GM23338 (cell line): Measurements from ENCODE around the gene FBL. TPM values are rescaled to one million over a fixed set of nuclear protein-coding genes. Genes with fewer than 3 reads are reported as not detected.

Source experiments
- ATAC-seq: fragments of 200-7000 bp; cut with Tn5 transposase; 3 replicates; pipeline ENCODE4 v1.9.1; 2020
- DNase-seq: peaks from one replicate; pipeline ENCODE4 v3.0.0-alpha.2; 2015; ENCODE audit warnings: low spot score
- H2AFZ ChIP-seq: fragments of 200-600 bp; sonication (generic); 2 replicates; pipeline ENCODE4 v1.8.0; 2016; ENCODE audit warnings: antibody characterized with exemption, mild to moderate bottlenecking, moderate library complexity
- H3F3A ChIP-seq: fragments of 200-600 bp; sonication (generic); replicated peaks from 2 replicates; pipeline ENCODE4 v1.8.0; 2017; ENCODE audit warnings: antibody characterized with exemption, mixed run types, low read depth
- H3K27ac ChIP-seq: fragments of 200-600 bp; sonication (generic); 2 replicates; pipeline ENCODE4 v1.6.1; 2016; ENCODE audit warnings: low read depth
- H3K27me3 ChIP-seq: fragments of 200-600 bp; sonication (generic); 2 replicates; pipeline ENCODE4 v1.8.0; 2016; ENCODE audit warnings: mild to moderate bottlenecking, mixed run types, moderate library complexity; ENCODE audit not compliant: insufficient read depth
- H3K36me3 ChIP-seq: fragments of 200-600 bp; sonication (generic); 2 replicates; pipeline ENCODE4 v1.8.0; 2016; ENCODE audit warnings: mild to moderate bottlenecking; ENCODE audit not compliant: insufficient read depth
- H3K4me1 ChIP-seq: fragments of 200-600 bp; sonication (generic); 2 replicates; pipeline ENCODE4 v1.8.0; 2016; ENCODE audit warnings: mild to moderate bottlenecking, moderate library complexity; ENCODE audit not compliant: insufficient read depth
- H3K4me2 ChIP-seq: fragments of 200-600 bp; sonication (generic); 2 replicates; pipeline ENCODE4 v1.7.1; 2017; ENCODE audit warnings: mixed run types
- H3K4me3 ChIP-seq: fragments of 200-600 bp; sonication (generic); 2 replicates; pipeline ENCODE4 v1.6.1; 2016; ENCODE audit warnings: mixed run types
- H3K79me2 ChIP-seq: fragments of 200-600 bp; sonication (generic); replicated peaks from 2 replicates; pipeline ENCODE4 v1.8.0; 2017; ENCODE audit warnings: mild to moderate bottlenecking; ENCODE audit not compliant: insufficient read depth
- H3K9me2 ChIP-seq: fragments of 200-600 bp; sonication (generic); 2 replicates; pipeline ENCODE4 v1.8.0; 2017; ENCODE audit not compliant: insufficient read depth
- H4K20me1 ChIP-seq: fragments of 200-600 bp; sonication (generic); replicated peaks from 2 replicates; pipeline ENCODE4 v1.8.0; 2017; ENCODE audit warnings: mild to moderate bottlenecking; ENCODE audit not compliant: insufficient read depth
- H3K27ac Mint-ChIP-seq: 2 replicates; pipeline ENCODE4 v1.8.0; 2020; ENCODE audit warnings: inconsistent platforms, mild to moderate bottlenecking, moderate library complexity, mixed read lengths
- H3K27me3 Mint-ChIP-seq: 3 replicates; pipeline ENCODE4 v1.8.0; 2022; ENCODE audit warnings: low read depth, mild to moderate bottlenecking, moderate library complexity, mixed read lengths, inconsistent platforms; ENCODE audit not compliant: insufficient read depth, poor library complexity
- H3K36me3 Mint-ChIP-seq: 3 replicates; pipeline ENCODE4 v1.8.0; 2021; ENCODE audit warnings: low read depth, mild to moderate bottlenecking, inconsistent platforms, moderate library complexity, mixed read lengths
- H3K4me1 Mint-ChIP-seq: 3 replicates; pipeline ENCODE4 v1.8.0; 2020; ENCODE audit warnings: mild to moderate bottlenecking, inconsistent platforms, mixed read lengths
- H3K4me3 Mint-ChIP-seq: 3 replicates; pipeline ENCODE4 v1.8.0; 2021; ENCODE audit warnings: moderate library complexity, mild to moderate bottlenecking, inconsistent platforms, mixed read lengths
- H3K9me3 Mint-ChIP-seq: 3 replicates; pipeline ENCODE4 v1.8.0; 2020; ENCODE audit warnings: moderate library complexity, mild to moderate bottlenecking, inconsistent platforms, mixed read lengths
- CREB1 ChIP-seq: fragments of 250-450 bp; sonication (Bioruptor Pico); IDR thresholded peaks from 2 replicates; pipeline ENCODE4 v1.5.0; 2020; ENCODE audit warnings: low read depth, mild to moderate bottlenecking, moderate library complexity
- EZH2 ChIP-seq: fragments of 200-600 bp; sonication (generic); IDR thresholded peaks from one replicate; pipeline ENCODE4 v1.8.0; 2017; ENCODE audit warnings: antibody characterized with exemption, mild to moderate bottlenecking, low read depth; ENCODE audit not compliant: unreplicated experiment
- JUNB ChIP-seq: IDR thresholded peaks from one replicate; pipeline ENCODE4 v1.6.1; 2016; ENCODE audit warnings: antibody characterized with exemption; ENCODE audit not compliant: unreplicated experiment
- NANOG ChIP-seq: IDR thresholded peaks from 2 replicates; pipeline ENCODE4 v1.6.1; 2016; ENCODE audit warnings: antibody characterized with exemption, borderline replicate concordance
- POLR2AphosphoS5 ChIP-seq: IDR thresholded peaks from 2 replicates; pipeline ENCODE4 v1.6.1; 2016; ENCODE audit warnings: antibody characterized with exemption, low read depth
- ZNF114 ChIP-seq: fragments of 250-450 bp; sonication (Bioruptor Pico); IDR thresholded peaks from 2 replicates; pipeline ENCODE4 v1.5.0; 2020; ENCODE audit warnings: mild to moderate bottlenecking, moderate library complexity
- ZNF331 ChIP-seq: fragments of 250-450 bp; sonication (Bioruptor Pico); IDR thresholded peaks from 2 replicates; pipeline ENCODE4 v1.5.0; 2020; ENCODE audit warnings: low read depth, mild to moderate bottlenecking, moderate library complexity
- polyA plus RNA-seq: library from polyadenylated mRNA; unstranded; fragments of >200 nt; fragmentation: Nextera tagmentation; extraction: Ambion mirVana; gene quantifications from 2 replicates; pipeline ENCODE4 v1.2.1, GENCODE V29; 2016
- total RNA-seq: library from RNA; depleted of rRNA; stranded (reverse); fragments of >200 nt; shearing (Covaris generic); gene quantifications from 2 replicates; pipeline ENCODE4 v1.2.3, GENCODE V29; 2014
- TF ChIP-seq, protein P1 (sequence below): IDR thresholded peaks from one replicate; pipeline ENCODE4 v1.6.1; 2018; ENCODE audit warnings: antibody characterized with exemption; ENCODE audit not compliant: unreplicated experiment
- TF ChIP-seq, protein P2 (sequence below), 2 experiments: fragments of 200-600 bp in 1 of 2; sonication (generic) in 1 of 2; conservative IDR thresholded peaks; 2 replicates each; pipeline versions ENCODE4 v1.5.1 to v1.6.1; 2016 to 2017; ENCODE audit warnings: antibody characterized with exemption in 2 of 2, low read depth in 2 of 2, mild to moderate bottlenecking in 2 of 2, moderate library complexity in 1 of 2
- TF ChIP-seq, protein P3 (sequence below): IDR thresholded peaks from 2 replicates; pipeline ENCODE4 v1.6.1; 2016; ENCODE audit warnings: antibody characterized with exemption

The FBL gene
- total and polyA plus RNA-seq, 2 experiments from 2014 or later: 403 to 553 TPM

DNA sequence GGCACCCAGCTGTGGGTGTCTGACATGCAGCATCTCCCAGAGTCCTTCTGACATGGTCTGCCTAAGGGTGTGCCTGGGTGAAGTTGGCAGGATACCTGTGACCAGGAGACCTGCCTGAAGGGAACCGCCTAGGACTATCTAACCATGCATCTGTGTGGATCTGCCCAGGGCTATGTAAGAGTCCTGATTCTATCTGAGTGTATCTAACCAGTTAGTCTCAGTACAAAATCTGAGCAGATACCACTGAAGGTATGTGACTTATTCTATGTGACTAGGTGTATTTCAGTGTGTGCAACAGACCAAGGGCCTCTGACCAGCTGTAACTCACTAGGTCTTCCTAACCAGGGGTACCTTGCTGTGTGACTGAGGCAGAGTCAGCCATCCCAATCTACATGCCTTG, 28.2 kb upstream of the FBL start (continued):
- TF ChIP-seq NANOG: no peak
- no peak for TF ChIP-seq EZH2
- no peak for TF ChIP-seq JUNB

DNA sequence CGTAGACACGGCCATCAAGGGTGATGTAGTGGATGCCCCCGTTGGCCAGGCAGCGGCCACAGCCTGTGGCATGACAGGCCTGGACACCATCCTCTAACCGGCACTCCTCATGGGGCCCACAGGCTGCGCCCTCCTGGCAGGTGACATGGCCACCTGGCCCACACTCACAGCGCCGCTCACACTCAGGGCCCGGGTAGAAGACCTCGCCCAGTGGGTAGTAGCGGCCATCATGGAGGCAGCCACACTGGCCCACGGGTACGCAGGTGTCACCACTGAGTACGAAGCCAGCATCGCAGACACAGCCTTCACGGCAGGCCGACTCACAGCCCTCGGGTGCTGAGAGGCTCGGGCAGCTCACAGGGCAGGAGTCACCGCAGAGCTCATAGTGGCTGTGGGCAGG, 27.2 kb upstream of the FBL start:
- H3K9me3 Mint-ChIP-seq: no peaks in the 10 kb centered on the region
- no peak overlapping the region for H3K4me3 ChIP-seq
- H3K9me2 ChIP-seq: no peaks in the 10 kb centered on the region
- no peaks in the 10 kb centered on the region for H3K36me3 ChIP-seq
- H3K36me3 Mint-ChIP-seq: no peaks in the 10 kb centered on the region
- H3K79me2 ChIP-seq: no peaks in the 10 kb centered on the region
- H3F3A ChIP-seq: no peaks in the 10 kb centered on the region
- no peak for TF ChIP-seq POLR2AphosphoS5
- no peak for TF ChIP-seq EZH2
- TF ChIP-seq, protein P1, sequence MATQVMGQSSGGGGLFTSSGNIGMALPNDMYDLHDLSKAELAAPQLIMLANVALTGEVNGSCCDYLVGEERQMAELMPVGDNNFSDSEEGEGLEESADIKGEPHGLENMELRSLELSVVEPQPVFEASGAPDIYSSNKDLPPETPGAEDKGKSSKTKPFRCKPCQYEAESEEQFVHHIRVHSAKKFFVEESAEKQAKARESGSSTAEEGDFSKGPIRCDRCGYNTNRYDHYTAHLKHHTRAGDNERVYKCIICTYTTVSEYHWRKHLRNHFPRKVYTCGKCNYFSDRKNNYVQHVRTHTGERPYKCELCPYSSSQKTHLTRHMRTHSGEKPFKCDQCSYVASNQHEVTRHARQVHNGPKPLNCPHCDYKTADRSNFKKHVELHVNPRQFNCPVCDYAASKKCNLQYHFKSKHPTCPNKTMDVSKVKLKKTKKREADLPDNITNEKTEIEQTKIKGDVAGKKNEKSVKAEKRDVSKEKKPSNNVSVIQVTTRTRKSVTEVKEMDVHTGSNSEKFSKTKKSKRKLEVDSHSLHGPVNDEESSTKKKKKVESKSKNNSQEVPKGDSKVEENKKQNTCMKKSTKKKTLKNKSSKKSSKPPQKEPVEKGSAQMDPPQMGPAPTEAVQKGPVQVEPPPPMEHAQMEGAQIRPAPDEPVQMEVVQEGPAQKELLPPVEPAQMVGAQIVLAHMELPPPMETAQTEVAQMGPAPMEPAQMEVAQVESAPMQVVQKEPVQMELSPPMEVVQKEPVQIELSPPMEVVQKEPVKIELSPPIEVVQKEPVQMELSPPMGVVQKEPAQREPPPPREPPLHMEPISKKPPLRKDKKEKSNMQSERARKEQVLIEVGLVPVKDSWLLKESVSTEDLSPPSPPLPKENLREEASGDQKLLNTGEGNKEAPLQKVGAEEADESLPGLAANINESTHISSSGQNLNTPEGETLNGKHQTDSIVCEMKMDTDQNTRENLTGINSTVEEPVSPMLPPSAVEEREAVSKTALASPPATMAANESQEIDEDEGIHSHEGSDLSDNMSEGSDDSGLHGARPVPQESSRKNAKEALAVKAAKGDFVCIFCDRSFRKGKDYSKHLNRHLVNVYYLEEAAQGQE: no peak
- no peak for TF ChIP-seq ZNF331 (CRISPR knock-in tag)
- TF ChIP-seq, protein P2, sequence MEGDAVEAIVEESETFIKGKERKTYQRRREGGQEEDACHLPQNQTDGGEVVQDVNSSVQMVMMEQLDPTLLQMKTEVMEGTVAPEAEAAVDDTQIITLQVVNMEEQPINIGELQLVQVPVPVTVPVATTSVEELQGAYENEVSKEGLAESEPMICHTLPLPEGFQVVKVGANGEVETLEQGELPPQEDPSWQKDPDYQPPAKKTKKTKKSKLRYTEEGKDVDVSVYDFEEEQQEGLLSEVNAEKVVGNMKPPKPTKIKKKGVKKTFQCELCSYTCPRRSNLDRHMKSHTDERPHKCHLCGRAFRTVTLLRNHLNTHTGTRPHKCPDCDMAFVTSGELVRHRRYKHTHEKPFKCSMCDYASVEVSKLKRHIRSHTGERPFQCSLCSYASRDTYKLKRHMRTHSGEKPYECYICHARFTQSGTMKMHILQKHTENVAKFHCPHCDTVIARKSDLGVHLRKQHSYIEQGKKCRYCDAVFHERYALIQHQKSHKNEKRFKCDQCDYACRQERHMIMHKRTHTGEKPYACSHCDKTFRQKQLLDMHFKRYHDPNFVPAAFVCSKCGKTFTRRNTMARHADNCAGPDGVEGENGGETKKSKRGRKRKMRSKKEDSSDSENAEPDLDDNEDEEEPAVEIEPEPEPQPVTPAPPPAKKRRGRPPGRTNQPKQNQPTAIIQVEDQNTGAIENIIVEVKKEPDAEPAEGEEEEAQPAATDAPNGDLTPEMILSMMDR (conservative IDR thresholded peaks at IDR 0.05; ENCODE audit: low read depth in 2 of 2): no peak
- TF ChIP-seq, protein P3, sequence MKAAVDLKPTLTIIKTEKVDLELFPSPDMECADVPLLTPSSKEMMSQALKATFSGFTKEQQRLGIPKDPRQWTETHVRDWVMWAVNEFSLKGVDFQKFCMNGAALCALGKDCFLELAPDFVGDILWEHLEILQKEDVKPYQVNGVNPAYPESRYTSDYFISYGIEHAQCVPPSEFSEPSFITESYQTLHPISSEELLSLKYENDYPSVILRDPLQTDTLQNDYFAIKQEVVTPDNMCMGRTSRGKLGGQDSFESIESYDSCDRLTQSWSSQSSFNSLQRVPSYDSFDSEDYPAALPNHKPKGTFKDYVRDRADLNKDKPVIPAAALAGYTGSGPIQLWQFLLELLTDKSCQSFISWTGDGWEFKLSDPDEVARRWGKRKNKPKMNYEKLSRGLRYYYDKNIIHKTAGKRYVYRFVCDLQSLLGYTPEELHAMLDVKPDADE: no peak
- TF ChIP-seq NANOG: no peak
- no peak for TF ChIP-seq ZNF114
- TF ChIP-seq CREB1: no peak
- H3K4me1 ChIP-seq: no peaks in the 10 kb centered on the region
- no peak overlapping the region for H2AFZ ChIP-seq
- DNase-seq (no peak), ATAC-seq (no peak)
- H3K4me2 ChIP-seq: no peak overlapping the region
- no peak overlapping the region for H3K27ac Mint-ChIP-seq
- H3K27me3 ChIP-seq: no peaks in the 10 kb centered on the region
- no peak overlapping the region for H3K4me3 Mint-ChIP-seq
- H4K20me1 ChIP-seq: no peaks in the 10 kb centered on the region
- peaks cover 8% of the 10 kb centered on the region for H3K4me1 Mint-ChIP-seq
- H3K27me3 Mint-ChIP-seq: peaks cover 12% of the 10 kb centered on the region
- no peak overlapping the region for H3K27ac ChIP-seq
